DND-41 (cell line): ENCODE results near the gene TEKT5.
"Not testable (repeated sequence)": the region's sequence is repeated elsewhere in the genome, so short reads cannot be mapped to it uniquely, and the experiment has no call there.

Source experiments
- ATAC-seq: fragments of 200-7000 bp; cut with Tn5 transposase; 3 replicates; pipeline ENCODE4 v1.9.1; 2021; ENCODE audit warnings: low read depth; ENCODE audit not compliant: insufficient read depth
- DNase-seq: peaks from one replicate; pipeline ENCODE4 v3.0.0-alpha.2; 2020
- H2AFZ ChIP-seq: 2 replicates; pipeline ENCODE4 v1.6.0; 2012; ENCODE audit warnings: low read depth, low read length
- H3K27ac ChIP-seq: 2 replicates; pipeline ENCODE4 v1.5.1; 2012; ENCODE audit warnings: low read length, inconsistent platforms
- H3K27me3 ChIP-seq: fragments of 200-600 bp; sonication (generic); 2 replicates; pipeline ENCODE4 v1.6.0; 2012; ENCODE audit warnings: low read length, mild to moderate bottlenecking, inconsistent platforms; ENCODE audit not compliant: insufficient read depth, poor library complexity
- H3K36me3 ChIP-seq: 2 replicates; pipeline ENCODE4 v1.5.1; 2012; ENCODE audit warnings: low read length, inconsistent platforms; ENCODE audit not compliant: insufficient read depth
- H3K4me1 ChIP-seq: 2 replicates; pipeline ENCODE4 v1.5.1; 2012; ENCODE audit warnings: mild to moderate bottlenecking, low read length; ENCODE audit not compliant: insufficient read depth
- H3K4me2 ChIP-seq: 2 replicates; pipeline ENCODE4 v1.6.0; 2012; ENCODE audit warnings: mild to moderate bottlenecking, moderate library complexity, low read length, inconsistent platforms; ENCODE audit not compliant: insufficient read depth
- H3K4me3 ChIP-seq, 2 experiments: fragments of 200-600 bp in 1 of 2; shearing (Covaris generic) in 1 of 2; 2 replicates each; pipeline ENCODE4 v1.5.1; 2012 to 2016; ENCODE audit warnings: inconsistent platforms in 2 of 2, low read length in 2 of 2, mild to moderate bottlenecking in 2 of 2, low read depth in 1 of 2, moderate library complexity in 1 of 2
- H3K79me2 ChIP-seq: 2 replicates; pipeline ENCODE4 v1.6.0; 2012; ENCODE audit warnings: low read length, inconsistent platforms; ENCODE audit not compliant: insufficient read depth
- H3K9ac ChIP-seq: 2 replicates; pipeline ENCODE4 v1.6.0; 2012; ENCODE audit warnings: low read depth, mild to moderate bottlenecking, inconsistent platforms, low read length, moderate library complexity
- H3K9me3 ChIP-seq: 2 replicates; pipeline ENCODE4 v1.5.1; 2012; ENCODE audit warnings: low read length, moderate library complexity, mild to moderate bottlenecking, inconsistent platforms; ENCODE audit not compliant: insufficient read depth, severe bottlenecking
- H4K20me1 ChIP-seq: 2 replicates; pipeline ENCODE4 v1.6.0; 2012; ENCODE audit warnings: low read length; ENCODE audit not compliant: insufficient read depth
- EZH2 ChIP-seq: IDR thresholded peaks from 3 replicates; pipeline ENCODE4 v1.6.1; 2012; ENCODE audit warnings: borderline replicate concordance, low read depth, mild to moderate bottlenecking, moderate library complexity, low read length, inconsistent platforms; ENCODE audit not compliant: severe bottlenecking
- TF ChIP-seq, protein P1 (sequence below): IDR thresholded peaks from 2 replicates; pipeline ENCODE4 v1.5.1; 2012; ENCODE audit warnings: borderline replicate concordance, low read length, moderate library complexity, mild to moderate bottlenecking; ENCODE audit not compliant: poor library complexity, severe bottlenecking; ENCODE audit errors: extremely low read depth

TEKT5 gene

GRCh38 chr16:10624527-10624926 is 70.2 kb downstream of the TEKT5 start:
- TF ChIP-seq, protein P1, sequence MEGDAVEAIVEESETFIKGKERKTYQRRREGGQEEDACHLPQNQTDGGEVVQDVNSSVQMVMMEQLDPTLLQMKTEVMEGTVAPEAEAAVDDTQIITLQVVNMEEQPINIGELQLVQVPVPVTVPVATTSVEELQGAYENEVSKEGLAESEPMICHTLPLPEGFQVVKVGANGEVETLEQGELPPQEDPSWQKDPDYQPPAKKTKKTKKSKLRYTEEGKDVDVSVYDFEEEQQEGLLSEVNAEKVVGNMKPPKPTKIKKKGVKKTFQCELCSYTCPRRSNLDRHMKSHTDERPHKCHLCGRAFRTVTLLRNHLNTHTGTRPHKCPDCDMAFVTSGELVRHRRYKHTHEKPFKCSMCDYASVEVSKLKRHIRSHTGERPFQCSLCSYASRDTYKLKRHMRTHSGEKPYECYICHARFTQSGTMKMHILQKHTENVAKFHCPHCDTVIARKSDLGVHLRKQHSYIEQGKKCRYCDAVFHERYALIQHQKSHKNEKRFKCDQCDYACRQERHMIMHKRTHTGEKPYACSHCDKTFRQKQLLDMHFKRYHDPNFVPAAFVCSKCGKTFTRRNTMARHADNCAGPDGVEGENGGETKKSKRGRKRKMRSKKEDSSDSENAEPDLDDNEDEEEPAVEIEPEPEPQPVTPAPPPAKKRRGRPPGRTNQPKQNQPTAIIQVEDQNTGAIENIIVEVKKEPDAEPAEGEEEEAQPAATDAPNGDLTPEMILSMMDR: no peak
- no peak for TF ChIP-seq EZH2

GRCh38 chr16:10623059-10623458 is 71.7 kb downstream of the TEKT5 start:
- no peak for ATAC-seq
- H3K27ac ChIP-seq: no peak overlapping the region
- peaks cover 9% of the 10 kb centered on the region for H3K27me3 ChIP-seq
- H3K4me1 ChIP-seq: no peaks in the 10 kb centered on the region
- H4K20me1 ChIP-seq: no peaks in the 10 kb centered on the region
- no peak overlapping the region for H3K9ac ChIP-seq
- H3K9me3 ChIP-seq: no peaks in the 10 kb centered on the region
- H3K4me2 ChIP-seq: no peak overlapping the region
- no peaks in the 10 kb centered on the region for H3K36me3 ChIP-seq
- no peak overlapping the region for H3K4me3 ChIP-seq
- no peak overlapping the region for H2AFZ ChIP-seq
- no peak for TF ChIP-seq EZH2
- TF ChIP-seq, protein P1: no peak
- DNase-seq: no peak
- no peaks in the 10 kb centered on the region for H3K79me2 ChIP-seq

More at GRCh38 chr16:10624527-10624926, 70.2 kb downstream of the TEKT5 start:
- H3K79me2 ChIP-seq: no peaks in the 10 kb centered on the region
- no peak for DNase-seq
- no peak overlapping the region for H3K4me3 ChIP-seq
- no peaks in the 10 kb centered on the region for H4K20me1 ChIP-seq
- no peak overlapping the region for H3K27ac ChIP-seq
- H3K9ac ChIP-seq: no peak overlapping the region
- H3K4me2 ChIP-seq: no peak overlapping the region
- H3K27me3 ChIP-seq: no peaks in the 10 kb centered on the region
- H2AFZ ChIP-seq: no peak overlapping the region
- H3K36me3 ChIP-seq: no peaks in the 10 kb centered on the region
- no peaks in the 10 kb centered on the region for H3K4me1 ChIP-seq
- no peak for ATAC-seq
- no peaks in the 10 kb centered on the region for H3K9me3 ChIP-seq

DNA sequence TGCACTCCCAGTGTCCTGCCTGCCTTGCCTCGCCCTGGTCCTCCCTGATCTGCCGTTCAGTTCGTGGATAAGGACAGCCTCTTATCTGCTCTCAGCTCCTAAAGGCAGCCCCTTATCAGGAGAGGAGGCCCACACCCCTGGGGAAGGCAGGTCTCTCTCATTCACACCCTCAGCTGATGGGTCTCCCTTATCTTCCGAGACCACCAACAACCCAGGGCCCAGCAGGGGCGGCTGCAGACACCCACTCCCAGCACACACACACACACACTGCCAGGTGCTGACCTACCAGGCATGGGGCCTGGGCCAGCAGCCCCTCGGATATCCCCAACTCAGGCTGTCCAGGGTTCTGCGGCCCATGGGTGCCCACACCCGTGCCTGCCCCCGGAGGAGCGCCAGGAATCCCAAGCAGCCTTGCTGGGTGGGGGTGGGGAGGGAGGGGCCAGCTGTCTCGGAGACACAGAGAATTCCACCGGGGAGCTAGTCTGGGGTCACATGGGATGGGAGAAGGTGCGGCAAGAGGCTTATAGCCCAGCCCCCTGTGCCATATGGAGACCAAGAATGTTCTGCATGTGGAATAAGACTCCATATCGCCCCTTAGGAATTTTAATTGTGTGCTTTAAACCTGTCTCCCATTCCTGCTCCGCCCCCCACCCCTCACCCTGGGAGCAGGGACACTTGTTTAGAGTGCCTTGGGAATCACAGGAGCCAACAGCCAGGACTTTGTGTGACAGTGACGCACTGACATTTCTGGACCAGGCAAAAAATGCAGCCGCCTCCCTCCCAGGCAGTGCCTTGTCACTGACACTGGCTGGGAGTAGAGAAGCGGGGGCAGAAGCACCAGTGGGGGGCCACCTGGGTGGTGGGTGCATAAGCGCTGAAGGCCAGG is 72.5 kb downstream of the TEKT5 start:
- Histone ChIP-seq H2AFZ (no peak overlapping the region), H3K27ac (no peak overlapping the region), H3K9ac (no peak overlapping the region), H4K20me1 (no peaks in the 10 kb centered on the region), H3K4me3 (no peak overlapping the region), H3K4me2 (no peak overlapping the region), H3K9me3 (no peaks in the 10 kb centered on the region), H3K27me3 (peaks cover 17% of the 10 kb centered on the region), H3K79me2 (no peaks in the 10 kb centered on the region), H3K4me1 (no peaks in the 10 kb centered on the region), H3K36me3 (no peaks in the 10 kb centered on the region)
- ATAC-seq (no peak), DNase-seq (no peak)
- TF ChIP-seq, protein P1: no peak
- no peak for TF ChIP-seq EZH2

GRCh38 chr16:10621216-10621949 is 73.3 kb downstream of the TEKT5 start:
- DNase-seq, H4K20me1 ChIP-seq, H3K4me1 ChIP-seq, H3K9ac ChIP-seq, H3K27ac ChIP-seq, H2AFZ ChIP-seq, H3K9me3 ChIP-seq, H3K4me3 ChIP-seq, H3K4me2 ChIP-seq, ATAC-seq, H3K79me2 ChIP-seq, H3K36me3 ChIP-seq: not testable (repeated sequence)
- peaks cover 18% of the 10 kb centered on the region for H3K27me3 ChIP-seq
